K562 (cell line): ENCODE data around the gene RERE. TPM values are rescaled to one million over a fixed set of nuclear protein-coding genes. Genes with fewer than 3 reads are reported as not detected.

Experiments used
- ATAC-seq: fragments of 200-7000 bp; cut with Tn5 transposase; 3 replicates; pipeline ENCODE4 v1.9.1; 2020; ENCODE audit warnings: moderate library complexity
- BruUV-seq: library from RNA; stranded (reverse); fragments of 400-500 nt; replicated peaks from 2 replicates; lab custom pipeline; 2021; lab: Mats Ljungman, UMichigan
- CTCF ChIA-PET: fragments of 300-600 bp; formaldehyde crosslinking; extraction: SDS; loops from one replicate; lab custom pipeline; 2021; ENCODE audit warnings: low intra/inter-chr PET ratio; lab: Yijun Ruan, JAX
- POLR2A ChIA-PET: fragments of 300-600, 350-650 bp; sonication (Branson Sonifier 250); formaldehyde crosslinking; extraction: SDS; loops from one replicate; lab custom pipeline; 2021; ENCODE audit warnings: antibody characterized with exemption, inconsistent platforms; lab: Yijun Ruan, JAX
- DNase-seq, 4 experiments: peaks; one replicate each; pipeline versions ENCODE4 v3.0.0 to v3.0.0-alpha.2; 2011 to 2018; ENCODE audit warnings: low spot score in 3 of 4, mixed read lengths in 3 of 4; ENCODE audit errors: extremely low read depth in 1 of 4
- FAIRE-seq: peaks from 2 replicates; lab custom pipeline; 2011; peaks lifted over from hg19 to GRCh38; lab: Jason Lieb, UNC
- H2AFZ ChIP-seq: 2 replicates; pipeline ENCODE4 v1.6.0; 2011; ENCODE audit warnings: low read depth, low read length, control low read depth, inconsistent platforms
- H3K27ac ChIP-seq: fragments of 200-600 bp; 3 replicates; pipeline ENCODE4 v1.8.0; 2011; ENCODE audit warnings: low read depth, mild to moderate bottlenecking, control low read depth, inconsistent platforms, low read length, moderate library complexity, mixed read lengths; ENCODE audit errors: extremely low read depth
- H3K27me3 ChIP-seq, 2 experiments: fragments of 300-600 bp in 1 of 2; 2 replicates in 1 of 2; 3 replicates in 1 of 2; pipeline versions ENCODE4 v1.6.0 to v1.8.0; 2011; ENCODE audit warnings: inconsistent platforms in 2 of 2, low read length in 2 of 2, mild to moderate bottlenecking in 1 of 2, mixed read lengths in 1 of 2, moderate library complexity in 1 of 2; ENCODE audit not compliant: control insufficient read depth in 2 of 2, insufficient read depth in 2 of 2
- H3K36me3 ChIP-seq: fragments of 300-600 bp; 3 replicates; pipeline ENCODE4 v1.8.0; 2011; ENCODE audit warnings: mild to moderate bottlenecking, low read length, inconsistent platforms; ENCODE audit not compliant: control insufficient read depth, insufficient read depth
- H3K4me1 ChIP-seq, 2 experiments: fragments of 200-600 bp in 1 of 2; replicated peaks in 1 of 2; 2 replicates in 1 of 2; 3 replicates in 1 of 2; pipeline versions ENCODE4 v1.5.1 to v1.8.0; 2011; ENCODE audit warnings: inconsistent platforms in 2 of 2, low read length in 2 of 2, mild to moderate bottlenecking in 1 of 2, mixed read lengths in 1 of 2, moderate library complexity in 1 of 2; ENCODE audit not compliant: control insufficient read depth in 2 of 2, insufficient read depth in 2 of 2
- H3K4me2 ChIP-seq: 2 replicates; pipeline ENCODE4 v1.6.1; 2011; ENCODE audit warnings: low read length, control low read depth, inconsistent platforms, mixed read lengths; ENCODE audit not compliant: insufficient read depth
- H3K4me3 ChIP-seq: fragments of 200-600 bp; sonication (generic), shearing (Covaris generic); 2 replicates; pipeline ENCODE4 v1.5.1; 2016; ENCODE audit warnings: control low read depth, inconsistent platforms
- H3K79me2 ChIP-seq: fragments of 200-600 bp; 3 replicates; pipeline ENCODE4 v1.8.0; 2011; ENCODE audit warnings: low read length, inconsistent platforms; ENCODE audit not compliant: control insufficient read depth, insufficient read depth
- H3K9ac ChIP-seq, 2 experiments: 2 replicates each; pipeline versions ENCODE4 v1.6.0 to v1.6.1; 2011; ENCODE audit warnings: low read depth in 2 of 2, low read length in 2 of 2, control low read depth in 1 of 2, inconsistent platforms in 1 of 2, mild to moderate bottlenecking in 1 of 2, mixed read lengths in 1 of 2; ENCODE audit not compliant: insufficient read depth in 1 of 2
- H3K9me1 ChIP-seq: one replicate; pipeline ENCODE4 v1.6.0; 2011; ENCODE audit warnings: inconsistent platforms, mild to moderate bottlenecking, low read length, moderate library complexity; ENCODE audit not compliant: control insufficient read depth, insufficient read depth
- H3K9me3 ChIP-seq: replicated peaks from 2 replicates; pipeline ENCODE4 v1.5.1; 2011; ENCODE audit warnings: low read depth, low read length, inconsistent platforms; ENCODE audit not compliant: control insufficient read depth, insufficient read depth
- H4K20me1 ChIP-seq: replicated peaks from 2 replicates; pipeline ENCODE4 v1.6.1; 2011; ENCODE audit warnings: low read length, inconsistent platforms, mixed read lengths; ENCODE audit not compliant: control insufficient read depth, insufficient read depth
- C11orf30 ChIP-seq: fragments of 450-650 bp; IDR thresholded peaks from 2 replicates; pipeline ENCODE4 v1.6.1; 2016; ENCODE audit warnings: low read depth, mild to moderate bottlenecking
- ESRRA ChIP-seq: fragments of 450-650 bp; IDR thresholded peaks from 2 replicates; pipeline ENCODE4 v1.6.1; 2014; ENCODE audit warnings: low read depth, mild to moderate bottlenecking, moderate library complexity, borderline replicate concordance
- EZH2 ChIP-seq: IDR thresholded peaks from 2 replicates; pipeline ENCODE4 v1.6.1; 2012; ENCODE audit warnings: low read depth, mild to moderate bottlenecking, inconsistent platforms, low read length, borderline replicate concordance
- FOXJ3 ChIP-seq: sonication (generic); formaldehyde crosslinking; IDR thresholded peaks from 2 replicates; pipeline ENCODE4 v1.4.0; 2020; ENCODE audit warnings: mild to moderate bottlenecking, missing genetic modification reagents
- GABPB2 ChIP-seq: fragments of 250-450 bp; sonication (Bioruptor Pico); conservative IDR thresholded peaks from 2 replicates; pipeline ENCODE4 v1.5.1; 2021; ENCODE audit warnings: mild to moderate bottlenecking
- KDM4B ChIP-seq, 2 experiments: fragments of 450-650 bp in 1 of 2; sonication (generic) in 1 of 2; IDR thresholded peaks; 2 replicates each; pipeline ENCODE4 v1.6.1; 2016 to 2017; ENCODE audit warnings: borderline replicate concordance in 2 of 2, antibody characterized with exemption in 1 of 2, low read depth in 1 of 2, mild to moderate bottlenecking in 1 of 2
- MTA1 ChIP-seq: fragments of 450-650 bp; IDR thresholded peaks from 2 replicates; pipeline ENCODE4 v1.6.1; 2017; ENCODE audit warnings: borderline replicate concordance
- NFE2 ChIP-seq: IDR thresholded peaks from 2 replicates; pipeline ENCODE4 v1.6.1; 2014; ENCODE audit warnings: antibody characterized with exemption, low read depth
- NFRKB ChIP-seq: fragments of 450-650 bp; IDR thresholded peaks from 2 replicates; pipeline ENCODE4 v1.6.1; 2016; ENCODE audit warnings: low read depth
- NONO ChIP-seq, 2 experiments: fragments of 200-400 bp in 1 of 2; fragments of 450-650 bp in 1 of 2; formaldehyde crosslinking in 1 of 2; IDR thresholded peaks; 2 replicates each; pipeline ENCODE4 v1.6.1; 2017; ENCODE audit warnings: low read depth in 2 of 2, mild to moderate bottlenecking in 2 of 2, moderate library complexity in 2 of 2, low read length in 1 of 2
- RCOR1 ChIP-seq, 2 experiments: IDR thresholded peaks; 2 replicates each; pipeline ENCODE4 v1.6.1; 2012; ENCODE audit warnings: low read depth in 2 of 2, low read length in 2 of 2, borderline replicate concordance in 1 of 2, improper control_type of control experiment in 1 of 2
- SOX6 ChIP-seq: fragments of 450-650 bp; IDR thresholded peaks from 2 replicates; pipeline ENCODE4 v1.6.1; 2014; ENCODE audit warnings: mild to moderate bottlenecking
- TFAM ChIP-seq: fragments of 250-450 bp; sonication (Bioruptor Pico); conservative IDR thresholded peaks from 2 replicates; pipeline ENCODE4 v1.5.0; 2021; ENCODE audit warnings: mild to moderate bottlenecking, moderate library complexity
- U2AF2 ChIP-seq: fragments of 200-400 bp; formaldehyde crosslinking; optimal IDR thresholded peaks from 2 replicates; pipeline ENCODE3; 2017; ENCODE audit warnings: low read depth, mild to moderate bottlenecking, low read length
- XRCC3 ChIP-seq: fragments of 450-650 bp; IDR thresholded peaks from 2 replicates; pipeline ENCODE4 v1.6.1; 2017; ENCODE audit warnings: mild to moderate bottlenecking, moderate library complexity
- ZC3H4 ChIP-seq: sonication (generic); formaldehyde crosslinking; IDR thresholded peaks from 2 replicates; pipeline ENCODE4 v1.9.0; 2021; ENCODE audit warnings: missing genetic modification reagents, borderline replicate concordance
- ZNF175 ChIP-seq: fragments of 200-800 bp; sonication (Bioruptor generic); IDR thresholded peaks from 2 replicates; pipeline ENCODE4 v1.6.1; 2016; ENCODE audit warnings: low read depth, mild to moderate bottlenecking, missing genetic modification characterization, missing compliant biosample characterization
- ZNF239 ChIP-seq: fragments of 250-450 bp; sonication (Bioruptor Pico); IDR thresholded peaks from 2 replicates; pipeline ENCODE4 v1.4.0; 2020; ENCODE audit warnings: mild to moderate bottlenecking
- ZNF518B ChIP-seq: fragments of 250-450 bp; sonication (Bioruptor Pico); IDR thresholded peaks from 2 replicates; pipeline ENCODE4 v1.5.0; 2021; ENCODE audit warnings: mild to moderate bottlenecking, moderate library complexity
- WGBS: fragments of 100-300 bp; shearing (Covaris generic); methylation state at CpG from one replicate; pipeline ENCODE4 v1.1.6; 2016; ENCODE audit warnings: low coverage, mixed read lengths; ENCODE audit not compliant: insufficient coverage; ENCODE audit errors: missing lambda C conversion rate; 5-methylcytosine and 5-hydroxymethylcytosine counted together
- in situ Hi-C: fragments of 300-500 bp; cut with MboI; formaldehyde crosslinking; loops from 4 replicates; pipeline ENCODE4 v1.15.0; 2018; ENCODE audit warnings: inconsistent platforms, mixed read lengths
- intact Hi-C: fragments of 100-400 bp; cut with micrococcal nuclease; formaldehyde crosslinking; loops from 2 replicates; pipeline ENCODE4 v1.14.2; 2022
- polyA plus RNA-seq, 8 experiments: library from polyadenylated mRNA; depleted of rRNA in 4 of 8; stranded (reverse) in 5 of 8; unstranded in 3 of 8; fragments of >200 nt; fragmentation: Nextera tagmentation in 2 of 8; fragmentation: Illumina TruSeq in 1 of 8; extraction: Ambion mirVana in 2 of 8; extraction: Trizol in 1 of 8; gene quantifications; 2 replicates each; pipeline versions ENCODE4 v1.2.1 to v1.2.3, GENCODE V29; 2011 to 2014; ENCODE audit warnings: inconsistent platforms in 1 of 8, missing spikeins in 1 of 8
- total RNA-seq, 7 experiments: library from RNA; depleted of rRNA in 6 of 7; stranded (reverse); fragments of >200 nt in 6 of 7; fragmentation: Illumina TruSeq in 2 of 7; extraction: Trizol in 2 of 7; gene quantifications; 2 replicates each; pipeline versions ENCODE4 v1.2.1 to v1.2.3, GENCODE V29; 2011 to 2021; ENCODE audit warnings: low replicate concordance in 1 of 7

Gene RERE
- total and polyA plus RNA-seq, 9 of the 15 experiments (the other 6 are each of a cell fraction or from before 2014, with no cell fraction given): 3.0 to 51.5 (median 13.4) TPM

DNA sequence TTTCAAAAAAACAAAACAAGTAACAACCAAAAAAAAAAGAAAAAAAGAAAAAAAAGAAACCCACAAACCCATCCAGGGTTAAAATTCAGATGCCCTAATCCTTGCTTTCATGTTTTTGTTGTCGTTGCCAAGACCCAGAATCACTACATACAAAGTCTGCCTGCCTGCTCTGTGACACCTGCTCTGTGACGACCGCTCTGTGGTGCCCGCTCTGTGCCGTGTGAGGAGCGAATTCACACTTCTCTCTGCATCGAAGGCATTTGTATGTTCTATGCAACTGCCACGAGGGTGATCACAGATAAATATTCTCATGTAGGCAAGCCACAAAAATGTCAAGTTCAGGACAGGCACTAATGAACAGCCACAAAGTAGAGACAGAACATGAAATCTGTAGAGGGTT, 321.0 kb downstream of the RERE start (continued):
- no peak for TF ChIP-seq ESRRA
- no peak for TF ChIP-seq ZNF239
- TF ChIP-seq, all 486 proteins: peak for 0

- in situ Hi-C loops (no loop called here), intact Hi-C loops (no loop called here)
- BruUV-seq: no TSS peak
- H2AFZ ChIP-seq: no peak overlapping the region
- FAIRE-seq: no peak
- POLR2A ChIA-PET: interaction anchor here (1.6 kb wide), 1 partner anchor 30 kb away, joined by 6 read pairs; no protein-coding TSS in a partner anchor
- peaks cover 50% of the 10 kb centered on the region for H3K36me3 ChIP-seq
- no peaks in the 10 kb centered on the region for H3K79me2 ChIP-seq
- H3K9ac ChIP-seq: no peak overlapping the region
- H3K27me3 ChIP-seq: no peaks in the 10 kb centered on the region
- H3K4me1 ChIP-seq: no peaks in the 10 kb centered on the region; a peak in 1 of 5 replicates
- no peaks in the 10 kb centered on the region for H3K9me3 ChIP-seq
- no peaks in the 10 kb centered on the region for H3K9me1 ChIP-seq
- DNase-seq: peak in 2 of 4 experiments; percentile 21 to 51
- WGBS: 69% methylated on average over 6 of the region's 6 CpGs
- CTCF ChIA-PET: no interaction called here
- no peak overlapping the region for H3K27ac ChIP-seq
- H3K4me2 ChIP-seq: no peak overlapping the region
- no peaks in the 10 kb centered on the region for H4K20me1 ChIP-seq
- no peak overlapping the region for H3K4me3 ChIP-seq
- peak; percentile 58 for ATAC-seq
- no peak for TF ChIP-seq ZNF239
- TF ChIP-seq ZNF518B (CRISPR knock-in tag): no peak
- no peak for TF ChIP-seq TFAM (CRISPR knock-in tag)
- TF ChIP-seq RCOR1 (IDR thresholded peaks at IDR 0.05; ENCODE audit: borderline replicate concordance in 1 of 2, low read depth in 2 of 2, low read length in 2 of 2): no peak
- no peak for TF ChIP-seq SOX6
- no peak for TF ChIP-seq U2AF2
- peak; percentile 59; the same call in 1 of the 2 replicates for TF ChIP-seq C11orf30
- TF ChIP-seq XRCC3: no peak
- TF ChIP-seq ZC3H4 (CRISPR knock-in tag): no peak
- no peak for TF ChIP-seq KDM4B (IDR thresholded peaks at IDR 0.05; ENCODE audit: borderline replicate concordance in 2 of 2, low read depth in 1 of 2)
- TF ChIP-seq ZNF175 (CRISPR knock-in tag): no peak
- TF ChIP-seq EZH2: no peak
- no peak for TF ChIP-seq FOXJ3 (CRISPR knock-in tag)
- TF ChIP-seq NFRKB: no peak
- no peak for TF ChIP-seq MTA1
- TF ChIP-seq NONO (IDR thresholded peaks at IDR 0.05; ENCODE audit: low read depth in 2 of 2, low read length in 1 of 2): no peak
- peak; percentile 19; the same call in 1 of the 2 replicates for TF ChIP-seq NFE2
- no peak for TF ChIP-seq GABPB2 (CRISPR knock-in tag)
Measured at GRCh38 chr1:8495928-8496401, 321.5 kb downstream of the RERE start.
